Liver (tissue), 9 donors: ENCODE measurements around the gene EPC2. TPM values are rescaled to one million over a fixed set of nuclear protein-coding genes. Genes with fewer than 3 reads are reported as not detected.

Experiments
- DNase-seq: peaks from one replicate; pipeline ENCODE4 v3.0.0-alpha.2; 2017; ENCODE audit warnings: low spot score
- H3K27ac ChIP-seq, 2 donors: one replicate each; pipeline ENCODE4 v1.7.0; 2013; ENCODE audit warnings: inconsistent platforms in 2 of 2, low read length in 2 of 2, control low read depth in 1 of 2, low read depth in 1 of 2, mild to moderate bottlenecking in 1 of 2
- H3K27me3 ChIP-seq, 4 donors: one replicate each; pipeline versions ENCODE4 v1.6.1 to v1.7.0; 2013; ENCODE audit warnings: low read length in 3 of 4, inconsistent platforms in 1 of 4, mild to moderate bottlenecking in 1 of 4, moderate library complexity in 1 of 4; ENCODE audit not compliant: control insufficient read depth in 4 of 4, insufficient read depth in 4 of 4
- H3K36me3 ChIP-seq, 4 donors: one replicate each; pipeline versions ENCODE4 v1.6.1 to v1.7.0; 2013; ENCODE audit warnings: low read length in 3 of 4, mild to moderate bottlenecking in 3 of 4, low read depth in 1 of 4, moderate library complexity in 1 of 4; ENCODE audit not compliant: control insufficient read depth in 4 of 4, insufficient read depth in 3 of 4
- H3K4me1 ChIP-seq, 4 donors: one replicate each; pipeline versions ENCODE4 v1.6.1 to v1.7.0; 2013; ENCODE audit warnings: low read length in 3 of 4, mild to moderate bottlenecking in 3 of 4, moderate library complexity in 1 of 4; ENCODE audit not compliant: control insufficient read depth in 4 of 4, insufficient read depth in 4 of 4
- H3K4me3 ChIP-seq, 3 donors: one replicate each; pipeline versions ENCODE4 v1.6.1 to v1.7.0; 2013; ENCODE audit warnings: low read length in 3 of 3, control low read depth in 1 of 3, low read depth in 1 of 3, mild to moderate bottlenecking in 1 of 3
- H3K9ac ChIP-seq, 2 donors: one replicate each; pipeline ENCODE4 v1.7.0; 2013; ENCODE audit warnings: low read length in 2 of 2, mild to moderate bottlenecking in 2 of 2, moderate library complexity in 2 of 2, control low read depth in 1 of 2, low read depth in 1 of 2
- H3K9me3 ChIP-seq, 4 donors: one replicate each; pipeline versions ENCODE4 v1.6.1 to v1.7.0; 2013; ENCODE audit warnings: low read length in 3 of 4; ENCODE audit not compliant: control insufficient read depth in 4 of 4
- ATF3 ChIP-seq: IDR thresholded peaks from 2 replicates; pipeline ENCODE4 v1.6.1; 2016; ENCODE audit warnings: antibody characterized with exemption
- CTCF ChIP-seq: fragments of 150-350 bp; IDR thresholded peaks from 2 replicates; pipeline ENCODE4 v1.5.1; 2017; ENCODE audit warnings: improper control_type of control experiment, low read depth, low read length; ENCODE audit not compliant: missing input control
- EGR1 ChIP-seq, 2 donors: IDR thresholded peaks; 2 replicates each; pipeline ENCODE4 v1.6.1; 2016 to 2018; ENCODE audit warnings: antibody characterized with exemption in 2 of 2, low read depth in 2 of 2
- FOXA1 ChIP-seq: IDR thresholded peaks from 2 replicates; pipeline ENCODE4 v1.6.1; 2016; ENCODE audit warnings: antibody characterized with exemption
- FOXA2 ChIP-seq: IDR thresholded peaks from 2 replicates; pipeline ENCODE4 v1.6.1; 2016; ENCODE audit warnings: antibody characterized with exemption
- GABPA ChIP-seq, 2 donors: IDR thresholded peaks in 1 of 2; conservative IDR thresholded peaks in 1 of 2; 2 replicates each; pipeline ENCODE4 v1.6.1; 2016; ENCODE audit warnings: antibody characterized with exemption in 2 of 2, mild to moderate bottlenecking in 1 of 2, moderate library complexity in 1 of 2
- HNF4A ChIP-seq, 2 donors: conservative IDR thresholded peaks; 2 replicates each; pipeline ENCODE4 v1.6.1; 2016; ENCODE audit warnings: antibody characterized with exemption in 2 of 2, mild to moderate bottlenecking in 2 of 2
- HNF4G ChIP-seq: IDR thresholded peaks from 2 replicates; pipeline ENCODE4 v1.6.1; 2016; ENCODE audit warnings: antibody characterized with exemption
- JUND ChIP-seq, 2 donors: IDR thresholded peaks; 2 replicates each; pipeline ENCODE4 v1.6.1; 2016; ENCODE audit warnings: antibody characterized with exemption in 2 of 2
- MAX ChIP-seq: IDR thresholded peaks from 2 replicates; pipeline ENCODE4 v1.6.1; 2016; ENCODE audit warnings: antibody characterized with exemption
- NR2F2 ChIP-seq: IDR thresholded peaks from 2 replicates; pipeline ENCODE4 v1.6.1; 2016; ENCODE audit warnings: antibody characterized with exemption
- RAD21 ChIP-seq, 2 donors: IDR thresholded peaks; 2 replicates each; pipeline ENCODE4 v1.6.1; 2016; ENCODE audit warnings: antibody characterized with exemption in 2 of 2, mild to moderate bottlenecking in 2 of 2
- REST ChIP-seq: IDR thresholded peaks from 2 replicates; pipeline ENCODE4 v1.6.1; 2016; ENCODE audit warnings: antibody characterized with exemption, mild to moderate bottlenecking
- RXRA ChIP-seq, 2 donors: IDR thresholded peaks; 2 replicates each; pipeline ENCODE4 v1.6.1; 2017 to 2018; ENCODE audit warnings: antibody characterized with exemption in 2 of 2, mild to moderate bottlenecking in 1 of 2
- SP1 ChIP-seq: IDR thresholded peaks from 2 replicates; pipeline ENCODE4 v1.6.1; 2018; ENCODE audit warnings: antibody characterized with exemption, mild to moderate bottlenecking
- TAF1 ChIP-seq: conservative IDR thresholded peaks from 2 replicates; pipeline ENCODE4 v1.6.1; 2016; ENCODE audit warnings: antibody characterized with exemption, mild to moderate bottlenecking
- YY1 ChIP-seq: IDR thresholded peaks from 2 replicates; pipeline ENCODE4 v1.6.1; 2016; ENCODE audit warnings: antibody characterized with exemption, mild to moderate bottlenecking
- ZBTB33 ChIP-seq: IDR thresholded peaks from 2 replicates; pipeline ENCODE4 v1.6.1; 2016; ENCODE audit warnings: antibody characterized with exemption
- WGBS: extraction: QIAGEN DNeasy Blood & Tissue Kit; methylation state at CpG from one replicate; pipeline ENCODE4 v1.1.7; 2013; 5-methylcytosine and 5-hydroxymethylcytosine counted together
- polyA plus RNA-seq, 2 donors: library from polyadenylated mRNA; stranded (reverse) in 1 of 2; unstranded in 1 of 2; fragments of 200-250 nt in 1 of 2; fragments of >200 nt in 1 of 2; fragmentation: Nextera tagmentation in 1 of 2; extraction: Ambion mirVana in 1 of 2; gene quantifications; one replicate each; pipeline versions ENCODE4 v1.2.1 to v1.2.3, GENCODE V29; 2013 to 2015
- total RNA-seq, 2 donors: library from RNA; depleted of rRNA; stranded (reverse); fragments of >200 nt; gene quantifications; one replicate each; pipeline ENCODE4 v1.2.3, GENCODE V29; 2014
- donor health status: healthy.
- donor health status: healthy.
- donor health status: healthy.
- donor health status: healthy.
- donor health status: healthy.

Gene EPC2
- total and polyA plus RNA-seq, 4 donors = 2.8 to 17.7 (median 9.6) TPM

- H3K9ac ChIP-seq = no peak overlapping the region
- no peak overlapping the region for H3K27ac ChIP-seq
- H3K27me3 ChIP-seq = no peaks in the 10 kb centered on the region
- H3K4me1 ChIP-seq = peaks cover 0 to 3% (median 1%) of the 10 kb centered on the region in 4 donors
- no peaks in the 10 kb centered on the region for H3K9me3 ChIP-seq
- no peaks in the 10 kb centered on the region for H3K36me3 ChIP-seq
- TF ChIP-seq HNF4A (conservative IDR thresholded peaks at IDR 0.05) (no peak), CTCF (no peak), NR2F2 (no peak), RAD21 (IDR thresholded peaks at IDR 0.05) (no peak), MAX (no peak), ZBTB33 (no peak), SP1 (no peak), TAF1 (no peak), HNF4G (no peak), FOXA2 (no peak), EGR1 (IDR thresholded peaks at IDR 0.05; ENCODE audit: low read depth in 2 of 2) (no peak), YY1 (no peak), RXRA (IDR thresholded peaks at IDR 0.05) (no peak), JUND (IDR thresholded peaks at IDR 0.05) (no peak), REST (no peak), GABPA (IDR thresholded peaks at IDR 0.05 in 1 of 2, conservative IDR thresholded peaks at IDR 0.05 in 1 of 2) (no peak), ATF3 (no peak)
- DNase-seq = no peak
- H3K4me3 ChIP-seq = no peak overlapping the region
- 91% methylated on average over 5 of the region's 5 CpGs for WGBS
These were observed 6.0 kb upstream of the EPC2 start for GRCh38 chr2:148638543-148638942.

GRCh38 chr2:148640767-148641166 lies 3.8 kb upstream of the EPC2 start:
- Histone ChIP-seq H3K9me3 (no peaks in the 10 kb centered on the region), H3K27me3 (no peaks in the 10 kb centered on the region), H3K27ac (no peak overlapping the region), H3K36me3 (no peaks in the 10 kb centered on the region), H3K4me3 (no peak overlapping the region), H3K9ac (no peak overlapping the region), H3K4me1 (peaks cover 0 to 10% (median 7%) of the 10 kb centered on the region in 4 donors)
- TF ChIP-seq CTCF (peak; percentile 14), YY1 (no peak), RAD21 (IDR thresholded peaks at IDR 0.05) (peak; percentile 42 to 43), JUND (IDR thresholded peaks at IDR 0.05) (no peak), FOXA1 (no peak), HNF4A (conservative IDR thresholded peaks at IDR 0.05) (no peak), TAF1 (no peak), GABPA (IDR thresholded peaks at IDR 0.05 in 1 of 2, conservative IDR thresholded peaks at IDR 0.05 in 1 of 2) (no peak), ATF3 (no peak)
- DNase-seq = no peak
- WGBS = 61% methylated on average over 5 of the region's 5 CpGs
